Skeletal muscle cell (primary cell): ENCODE results near the gene MAD2L2.
A peak's percentile ranks its signal among the peaks of the same experiment; 100 is the strongest.
"Not testable (repeated sequence)": the region's sequence is repeated elsewhere in the genome, so short reads cannot be mapped to it uniquely, and the experiment has no call there.

Experiments
- DNase-seq: peaks from one replicate; pipeline ENCODE4 v3.0.0-alpha.2; 2010; ENCODE audit warnings: low read depth
- H3K4me3 ChIP-seq: 2 replicates; pipeline ENCODE4 v1.5.1; 2011; ENCODE audit warnings: low read depth, mild to moderate bottlenecking, control low read depth, low read length, moderate library complexity

MAD2L2 gene

DNA sequence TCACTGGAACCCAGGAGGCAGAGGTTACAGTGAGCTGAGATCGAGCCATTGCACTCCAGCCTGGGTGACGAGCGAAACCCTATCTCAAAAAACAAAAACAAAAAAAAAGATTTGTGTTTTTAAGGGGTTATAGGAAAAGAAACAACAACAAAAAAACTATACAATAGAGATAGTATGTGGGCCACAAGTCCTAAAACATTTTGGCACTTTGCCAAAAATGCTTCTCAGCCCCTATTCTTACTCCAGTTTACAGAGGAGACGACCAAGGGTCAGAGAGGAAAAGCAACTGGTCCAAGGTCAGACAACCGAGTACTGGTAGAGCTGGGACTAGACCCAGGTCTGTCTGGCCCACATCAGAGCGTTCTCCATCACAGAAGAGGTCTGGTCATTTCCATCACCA, 23.3 kb downstream of the MAD2L2 start:
- no peak overlapping the region for H3K4me3 ChIP-seq
- DNase-seq: no peak

DNA sequence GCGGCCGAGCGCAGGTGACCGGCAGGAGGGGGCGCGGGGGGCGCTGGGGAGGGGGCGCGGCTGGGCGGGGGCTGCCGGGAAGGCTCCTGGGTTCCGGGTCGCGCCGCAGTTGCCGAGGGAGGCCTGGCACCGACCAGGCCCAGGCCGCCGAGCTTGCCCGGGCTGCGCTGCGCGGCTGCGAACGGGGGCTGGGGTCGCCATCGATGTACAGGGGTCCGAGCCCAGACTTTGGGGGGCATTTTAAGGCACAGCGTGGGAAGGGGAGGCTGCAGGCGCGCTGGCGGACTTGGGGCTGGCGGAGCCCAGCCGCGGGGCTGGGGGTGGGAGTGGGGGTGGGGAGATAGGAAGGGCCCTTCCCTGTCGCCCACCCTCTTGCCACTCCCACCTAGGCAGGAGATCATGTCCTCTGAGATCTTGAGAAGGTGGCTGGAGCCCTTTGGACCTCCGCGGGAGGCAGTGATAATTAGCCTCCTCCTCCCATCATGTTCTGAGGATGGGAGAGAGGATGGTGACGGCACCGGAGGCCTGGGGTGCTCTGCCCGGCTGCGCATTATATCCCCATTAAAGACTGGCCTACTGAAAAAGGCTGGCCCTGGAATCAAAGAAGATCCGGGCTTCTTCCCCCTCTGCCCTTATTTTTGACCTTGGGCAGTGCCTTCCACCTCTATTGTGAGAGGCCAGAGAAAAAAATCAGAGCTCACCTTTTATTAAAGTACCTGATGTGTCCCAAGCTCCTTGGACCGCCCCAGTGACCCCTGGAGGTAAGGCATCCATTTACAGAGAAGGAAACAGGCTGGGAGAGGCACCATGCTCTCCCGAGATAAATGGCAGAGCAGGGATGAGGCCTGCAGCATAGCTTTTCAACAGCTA, 25.8 kb downstream of the MAD2L2 start:
- H3K4me3 ChIP-seq: peak overlapping the region; percentile 68
- DNase-seq: no peak

DNA sequence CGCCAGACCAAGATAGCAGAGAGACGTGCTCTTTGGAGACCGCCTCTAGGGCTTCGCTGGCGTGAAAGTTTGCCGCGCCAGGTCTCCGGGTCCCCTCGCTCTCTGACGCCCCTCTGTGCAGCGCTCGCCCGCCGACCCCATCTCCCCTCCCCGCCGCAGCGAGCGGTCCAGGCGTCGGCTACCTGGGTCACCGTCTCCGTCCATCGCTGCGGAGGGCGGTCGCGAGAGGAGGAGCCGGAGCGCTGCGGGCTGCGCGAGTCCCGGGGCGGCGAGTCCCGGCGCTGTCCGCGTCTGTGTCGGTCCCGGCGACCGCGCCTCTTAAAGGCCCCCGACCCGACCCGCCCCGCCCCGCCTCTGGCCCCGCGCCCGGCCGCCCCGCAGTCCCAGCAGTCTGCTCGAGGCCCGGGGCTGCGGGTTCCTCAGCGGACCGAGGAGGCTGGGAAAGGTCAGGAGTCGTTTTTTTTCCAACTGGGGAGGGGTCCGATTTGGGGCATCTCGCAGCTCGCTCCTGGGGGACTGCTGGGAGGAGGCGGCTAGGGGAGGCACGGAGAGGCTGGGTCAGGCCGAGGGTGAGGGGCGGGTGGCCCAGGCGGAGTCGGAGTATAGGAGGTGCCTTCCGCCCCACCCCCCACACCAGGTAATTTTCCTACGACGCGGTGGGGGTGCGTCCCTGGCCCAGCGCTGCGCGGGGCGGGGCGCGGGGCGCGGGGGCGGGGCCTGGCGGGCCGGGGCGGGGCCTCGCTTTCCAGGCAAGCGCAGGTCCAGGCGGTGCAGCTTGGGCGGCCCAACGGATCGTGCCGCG, 26.6 kb downstream of the MAD2L2 start, which contains the start of the genes FBXO2 and FBXO44:
TSS of gene FBXO2 (minus strand) at position 293 of the 802 bp plus-strand sequence. CDS start at position 204, 89 bp downstream.
TSS of gene FBXO44 (plus strand) at position 741 of the 802 bp plus-strand sequence. CDS start 959 bp downstream, outside the sequence.
- peak within 1 kb of the TSS; percentile 68 for H3K4me3 ChIP-seq
- DNase-seq: no peak

DNA sequence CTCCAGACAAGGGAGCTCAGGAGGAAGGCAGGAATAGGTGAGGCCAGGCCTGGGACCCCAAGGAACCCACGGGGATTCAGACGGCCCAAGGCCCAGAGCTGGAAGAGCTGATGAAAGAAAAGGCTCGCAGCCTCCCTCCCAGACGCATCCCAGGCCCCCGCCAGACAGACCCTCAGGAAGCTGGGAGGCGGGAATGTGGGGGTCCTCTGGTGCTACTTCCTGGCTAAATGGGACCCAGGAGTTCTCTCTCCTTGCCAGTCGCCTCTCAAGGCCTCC, 27.1 kb downstream of the MAD2L2 start:
- H3K4me3 ChIP-seq: peak overlapping the region; percentile 68

DNA sequence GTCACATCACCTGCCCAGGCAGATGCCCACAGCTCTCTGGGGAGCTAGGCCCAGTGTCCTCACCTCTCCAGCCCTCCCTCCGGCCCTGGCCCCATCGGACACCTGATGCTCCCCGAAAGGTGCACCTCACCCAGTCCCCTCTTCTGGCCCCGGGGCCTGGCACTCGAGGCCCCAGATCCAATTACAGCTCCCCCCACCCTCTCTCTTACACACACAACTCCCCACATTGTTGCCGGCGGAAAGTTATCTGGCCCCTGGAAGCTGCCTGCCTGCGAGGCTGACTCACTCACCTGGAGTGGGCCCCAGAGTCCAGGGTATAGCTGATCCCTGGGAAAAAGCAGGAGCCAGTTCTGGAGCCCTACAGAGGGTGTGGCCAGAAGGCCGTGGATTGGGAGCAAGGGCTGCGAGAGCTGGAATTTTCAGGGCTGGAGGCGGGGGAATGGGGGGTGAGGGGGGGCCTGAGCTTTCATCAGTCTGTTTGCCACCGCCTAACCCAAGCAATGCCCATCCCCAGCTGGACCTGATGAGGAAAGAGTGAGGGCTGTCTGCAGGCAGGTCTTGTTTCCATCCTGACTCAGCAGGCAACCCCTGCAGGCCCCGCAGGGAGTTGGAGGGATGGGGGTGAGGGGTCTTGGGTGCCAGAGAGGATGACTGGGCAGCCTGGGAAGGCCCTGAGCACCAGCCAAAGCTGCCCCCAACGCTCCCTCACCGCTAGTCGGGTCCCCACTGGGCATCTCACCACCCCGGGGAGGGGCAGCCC, 27.7 kb downstream of the MAD2L2 start:
- no peak for DNase-seq
- no peak overlapping the region for H3K4me3 ChIP-seq

More for the DNA sequence above, 27.1 kb downstream of the MAD2L2 start:
- no peak for DNase-seq

DNA sequence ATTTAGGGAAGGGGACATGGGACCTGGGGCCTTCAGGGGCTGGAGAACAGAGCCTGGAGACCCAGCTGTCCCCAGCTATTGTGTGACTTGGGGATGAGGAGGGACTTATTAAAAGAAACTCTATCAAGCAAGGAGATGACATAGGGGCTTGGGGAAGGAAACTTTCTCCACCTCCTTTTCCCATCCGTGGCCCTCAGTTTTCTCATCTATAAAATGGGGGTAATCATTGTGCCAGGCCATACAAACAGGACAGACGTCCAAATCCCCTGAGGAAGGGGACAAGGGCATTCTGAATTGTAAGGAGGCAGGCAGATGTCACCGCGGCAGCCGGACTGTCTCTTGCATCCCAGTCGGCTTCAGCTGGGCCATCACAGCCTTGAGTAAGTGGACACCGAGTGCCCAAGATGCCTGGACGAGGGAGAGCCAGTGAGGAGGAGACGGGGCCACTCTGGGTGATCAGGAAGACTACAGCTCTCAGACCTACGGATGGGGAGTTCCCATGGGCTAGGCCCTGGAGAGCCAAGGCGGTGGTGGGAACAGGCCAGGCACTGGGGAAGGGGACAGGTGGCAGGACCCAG, 28.7 kb downstream of the MAD2L2 start:
- no peak for DNase-seq

DNA sequence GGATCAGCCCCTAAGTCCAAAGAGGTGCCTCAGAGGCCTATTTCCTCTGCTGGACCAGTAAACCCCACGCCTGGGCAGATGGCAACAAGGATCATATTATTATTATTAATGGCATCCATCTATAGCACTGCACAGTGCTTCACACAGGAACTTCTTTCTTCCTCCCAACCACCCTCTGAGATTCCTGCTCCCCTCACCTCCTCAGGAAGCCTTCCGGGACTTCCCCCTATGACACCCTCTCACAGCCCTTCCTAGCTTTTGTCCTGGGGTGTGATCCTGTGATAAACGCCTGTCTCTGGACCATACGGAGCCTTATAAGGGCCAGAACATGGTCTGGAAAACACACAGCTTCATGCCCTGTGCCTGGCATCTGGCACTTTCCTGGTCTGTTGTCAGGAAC, 29.9 kb downstream of the MAD2L2 start:
- H3K4me3 ChIP-seq: no peak overlapping the region
- no peak for DNase-seq

More for the DNA sequence above, 28.7 kb downstream of the MAD2L2 start:
- H3K4me3 ChIP-seq: no peak overlapping the region

DNA sequence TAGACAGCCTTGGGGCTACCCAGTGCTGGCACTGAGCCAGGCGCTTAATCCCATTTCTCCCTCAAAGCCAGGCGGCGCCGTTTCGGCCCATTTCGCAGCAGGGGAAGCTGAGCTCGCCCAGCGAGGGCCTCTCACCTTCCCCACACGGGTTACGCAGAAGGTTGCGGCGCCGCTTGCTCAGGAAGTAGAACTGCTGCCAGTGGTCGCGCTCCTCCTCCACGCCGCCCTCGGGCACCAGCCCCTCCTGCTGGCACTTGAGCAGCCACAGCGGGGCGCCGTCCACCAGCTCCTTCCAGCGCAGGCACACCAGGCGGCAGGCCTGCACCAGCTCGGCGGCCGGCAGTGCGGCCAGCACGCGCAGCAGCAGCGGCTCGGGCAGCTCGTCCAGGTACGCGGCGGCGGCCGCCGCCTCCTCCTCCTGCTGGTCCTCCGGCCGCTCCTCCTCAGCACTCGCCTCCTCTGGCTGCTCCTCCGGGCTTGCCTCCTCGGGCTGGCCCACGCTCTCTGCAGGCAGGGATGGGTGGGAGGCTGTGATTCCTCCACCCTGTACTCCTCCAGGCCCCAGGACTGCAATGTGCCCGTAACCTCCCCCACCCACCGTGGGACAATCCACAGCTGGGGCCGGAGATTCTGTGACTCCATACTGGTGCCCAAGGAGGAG, 30.5 kb downstream of the MAD2L2 start:
- H3K4me3 ChIP-seq: no peak overlapping the region
- no peak for DNase-seq

DNA sequence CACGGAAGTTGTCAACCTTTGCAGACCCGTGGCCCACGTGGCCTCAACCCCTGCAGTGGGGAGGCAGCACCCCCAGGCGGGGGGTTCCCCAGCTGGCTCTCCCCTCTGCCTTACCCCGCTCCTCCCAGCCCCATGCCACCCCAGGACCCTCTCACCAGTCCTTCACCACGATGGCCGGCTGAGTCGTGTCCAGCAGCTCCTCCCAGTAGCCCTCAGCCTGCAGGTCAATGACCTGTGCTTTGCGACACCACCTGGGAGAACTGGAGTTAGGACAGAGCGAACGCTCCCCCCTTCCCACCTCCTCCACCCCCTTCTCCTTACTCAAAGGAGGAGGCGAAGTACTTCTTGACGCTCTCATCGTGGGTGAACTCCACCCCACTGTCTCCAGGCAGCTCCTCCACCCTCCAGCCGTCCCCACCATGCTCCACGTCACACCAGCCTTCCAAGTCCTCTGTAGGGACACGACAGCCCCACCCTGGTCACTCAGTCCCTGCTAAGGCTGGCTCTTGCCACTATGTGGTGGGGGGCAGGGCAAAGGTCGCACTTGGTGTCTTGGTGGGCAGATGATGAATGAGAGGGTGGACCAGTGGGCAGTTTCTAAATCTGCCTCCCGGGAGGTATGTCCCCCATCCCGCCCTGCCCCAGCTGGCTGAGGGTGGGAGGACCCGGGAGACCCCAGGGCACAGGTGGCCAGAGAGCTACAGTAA, 31.2 kb downstream of the MAD2L2 start:
- no peak overlapping the region for H3K4me3 ChIP-seq
- DNase-seq: no peak

DNA sequence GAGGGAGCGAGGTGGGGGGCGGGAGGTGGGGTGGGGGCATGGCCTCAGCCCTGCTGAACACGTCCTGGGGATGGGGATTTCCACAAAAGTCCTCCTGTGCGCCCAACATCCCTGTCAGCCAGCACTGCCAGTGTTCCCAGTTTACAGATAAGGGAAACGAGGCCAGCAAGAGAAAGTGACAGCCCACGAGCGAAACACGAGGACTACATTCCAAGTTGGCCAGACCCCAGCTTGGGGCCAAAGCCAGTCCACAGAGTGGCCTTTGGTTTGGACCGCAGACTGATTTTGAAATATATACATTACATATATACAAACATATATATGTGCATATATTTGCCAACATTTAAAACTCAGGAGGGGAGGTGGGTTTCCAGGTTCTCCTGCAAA, 31.7 kb downstream of the MAD2L2 start:
- no peak overlapping the region for H3K4me3 ChIP-seq

DNA sequence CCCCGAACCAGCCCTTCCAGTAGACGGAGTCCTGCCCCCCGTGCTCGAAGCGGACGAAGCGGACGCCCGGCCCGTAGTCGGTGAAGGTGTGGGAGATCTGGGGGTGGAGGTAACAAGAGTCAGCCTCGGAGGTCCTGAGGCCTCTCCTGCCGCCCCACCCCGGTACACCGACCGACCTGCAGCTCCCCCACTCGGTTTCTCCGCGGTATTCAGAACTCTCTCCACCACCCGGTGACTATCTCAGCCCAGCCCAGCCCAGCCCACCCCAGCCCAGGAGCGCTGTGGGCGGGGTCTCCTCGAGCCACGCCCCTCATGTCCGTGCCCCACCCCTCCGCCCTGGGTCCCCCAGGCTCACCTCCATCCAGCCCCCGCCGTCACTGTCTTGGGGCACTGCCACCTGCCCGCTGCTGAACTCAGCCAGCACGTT, 32.2 kb downstream of the MAD2L2 start:
- no peak for DNase-seq
- H3K4me3 ChIP-seq: no peak overlapping the region

More for the DNA sequence above, 31.7 kb downstream of the MAD2L2 start:
- DNase-seq: no peak

DNA sequence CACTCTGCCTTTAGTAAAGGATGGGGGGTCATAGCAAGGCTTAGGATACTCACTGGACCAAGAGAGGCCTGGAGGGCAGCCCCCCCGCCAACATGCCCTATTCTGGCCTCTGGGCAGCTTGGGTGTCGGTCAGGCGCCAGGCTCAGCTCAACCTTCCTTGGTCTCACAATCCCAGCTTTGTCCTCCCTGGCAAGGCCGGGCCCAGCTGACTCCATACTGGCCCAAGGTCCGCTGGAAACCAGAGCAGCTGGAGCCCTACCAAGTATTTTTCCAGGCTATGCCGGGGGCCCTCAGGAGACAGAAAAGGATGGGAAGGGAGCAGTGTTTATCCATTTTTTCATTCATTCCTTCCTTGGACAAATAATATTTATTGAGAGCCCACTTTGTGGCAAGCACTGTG, 32.9 kb downstream of the MAD2L2 start:
- H3K4me3 ChIP-seq: no peak overlapping the region
- DNase-seq: no peak

DNA sequence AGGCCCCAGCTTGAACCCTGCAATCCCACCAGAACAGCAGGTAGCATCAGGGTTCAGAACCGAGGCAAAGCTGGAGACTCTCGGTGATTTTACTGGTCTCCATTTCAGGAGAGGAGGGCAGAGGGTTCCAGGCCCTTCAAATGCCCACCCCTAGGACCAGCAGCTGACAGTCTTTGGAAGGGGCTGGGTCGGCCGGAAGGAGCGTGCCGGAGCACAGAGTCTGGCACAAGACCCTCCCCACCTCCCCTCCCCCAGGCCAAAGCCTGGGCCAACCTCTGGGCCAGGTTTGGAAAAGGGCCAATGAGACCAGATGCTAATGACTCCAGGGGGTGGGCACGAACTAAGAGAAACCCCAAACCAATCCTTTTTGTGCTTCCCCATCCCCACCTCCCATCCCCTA, 33.6 kb downstream of the MAD2L2 start:
- H3K4me3 ChIP-seq: no peak overlapping the region
- DNase-seq: no peak

DNA sequence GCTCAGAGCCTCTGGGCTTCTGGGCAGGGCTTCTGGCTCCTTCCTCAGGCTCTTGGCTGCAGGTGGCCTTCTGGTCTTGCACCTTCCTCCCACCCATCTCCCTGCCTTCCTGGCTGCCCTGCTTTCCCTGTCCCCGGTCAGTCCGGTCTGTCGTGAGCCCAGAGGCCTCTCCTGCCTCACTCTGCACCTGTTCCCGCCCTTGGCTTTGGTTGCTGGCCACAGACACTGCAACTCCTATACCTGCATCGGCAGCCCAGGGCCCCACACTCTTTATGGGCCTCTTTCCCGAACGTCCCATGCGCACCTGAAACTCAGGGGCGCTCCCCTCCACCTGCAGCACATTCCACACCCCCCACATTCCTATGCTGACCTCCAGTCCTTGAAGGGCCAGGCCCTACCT, 34.6 kb downstream of the MAD2L2 start:
- no peak overlapping the region for H3K4me3 ChIP-seq
- DNase-seq: no peak

DNA sequence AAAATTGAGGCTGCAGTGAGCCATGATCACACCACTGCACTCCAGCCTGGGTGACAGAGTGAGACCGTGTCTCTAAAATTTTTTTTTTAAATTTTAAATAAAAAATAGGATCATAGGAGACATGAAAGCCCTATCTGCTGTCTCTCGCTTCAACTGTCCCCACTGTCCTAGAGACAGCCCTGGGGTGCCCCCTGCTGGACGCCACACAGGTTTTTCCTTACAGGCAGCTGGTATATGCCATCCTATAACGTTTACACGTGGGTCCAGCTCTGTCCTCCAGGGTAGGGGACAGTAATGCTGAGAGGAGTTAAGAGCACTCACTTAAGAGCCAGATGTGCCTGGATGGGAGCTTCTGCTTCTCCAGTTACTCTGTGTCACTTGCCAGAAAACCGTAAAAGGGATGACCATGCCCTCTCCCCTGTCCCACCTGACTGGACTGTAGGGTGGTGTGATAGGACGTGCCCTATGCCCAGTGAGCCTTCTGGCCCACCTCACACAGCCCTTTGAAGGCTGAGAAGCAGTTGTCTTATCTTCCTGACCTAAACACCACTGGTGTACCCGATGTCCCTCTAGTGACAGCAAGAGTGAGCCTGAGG, 35.2 kb downstream of the MAD2L2 start:
- no peak overlapping the region for H3K4me3 ChIP-seq
- DNase-seq: no peak

DNA sequence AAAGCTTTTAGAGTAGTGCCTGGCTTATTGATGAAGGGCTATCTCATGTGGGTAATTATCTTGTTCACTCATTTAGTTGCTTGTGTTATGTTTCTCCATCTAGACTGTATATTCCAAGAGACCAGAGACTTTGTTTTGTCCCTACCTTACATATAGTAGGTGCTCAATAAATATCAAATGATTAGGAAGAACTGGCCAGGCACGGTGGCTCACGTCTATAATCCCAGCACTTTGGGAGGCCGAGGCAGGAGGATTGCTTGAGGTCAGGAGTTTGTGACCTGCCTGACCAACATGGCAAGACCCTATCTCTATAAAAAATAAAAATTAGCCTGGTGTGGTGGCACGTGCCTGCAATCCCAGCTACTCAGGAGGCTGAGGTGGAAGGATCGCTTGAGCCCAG, 35.7 kb downstream of the MAD2L2 start:
- DNase-seq: no peak
- H3K4me3 ChIP-seq: no peak overlapping the region

DNA sequence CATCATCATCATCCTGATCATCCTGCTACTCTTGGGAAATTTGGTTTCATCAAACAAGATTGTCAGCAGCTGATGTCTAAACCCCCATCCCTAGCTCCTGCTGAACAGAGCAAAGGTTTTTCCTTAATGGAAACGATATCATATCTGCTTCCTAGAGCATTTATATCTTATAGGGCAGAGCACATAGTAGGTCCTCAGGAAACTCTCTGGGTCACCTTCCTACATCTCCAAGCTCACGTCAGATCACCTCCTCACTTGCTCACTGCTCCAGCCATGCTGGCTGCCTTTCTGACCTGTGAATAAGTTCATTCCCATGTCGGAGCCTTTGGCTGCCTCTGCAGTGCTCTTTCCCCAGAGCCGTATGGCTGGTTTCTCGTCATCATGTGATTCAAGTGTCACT, 37.2 kb downstream of the MAD2L2 start:
- DNase-seq: no peak

DNA sequence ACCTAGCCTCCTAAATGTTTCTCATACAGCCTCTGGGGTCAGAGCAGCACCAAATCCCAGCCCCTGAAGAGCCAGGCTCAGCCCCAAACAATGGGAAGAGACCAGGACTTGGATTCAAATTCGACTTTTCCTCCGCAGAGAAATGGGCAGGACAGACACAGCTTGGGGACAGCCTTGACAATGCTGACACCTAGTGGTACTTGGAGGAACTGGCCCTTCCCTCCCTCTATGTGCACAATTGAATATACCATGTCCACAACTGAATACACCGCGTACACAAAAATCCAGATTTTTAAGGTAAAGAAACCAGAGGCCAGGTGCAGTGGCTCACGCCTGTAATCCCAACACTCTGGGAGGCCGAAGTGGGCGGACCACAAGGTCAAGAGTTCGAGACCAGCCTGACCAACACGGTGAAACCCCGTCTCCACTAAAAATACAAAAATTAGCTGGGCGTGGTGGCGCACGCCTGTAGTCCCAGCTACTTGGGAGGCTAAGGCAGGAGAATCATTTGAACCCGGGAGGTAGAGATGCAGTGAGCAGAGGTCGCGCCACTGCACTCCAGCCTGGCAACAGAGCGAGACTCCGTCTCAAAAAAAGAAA, 38.4 kb downstream of the MAD2L2 start:
- DNase-seq, H3K4me3 ChIP-seq: not testable (repeated sequence)

More for the DNA sequence above, 37.2 kb downstream of the MAD2L2 start:
- H3K4me3 ChIP-seq: no peak overlapping the region
